Neuronal stem cell (in vitro differentiated cells): ENCODE data around the gene MCC.

ENCODE experiments used
- DNase-seq: peaks from one replicate; pipeline ENCODE4 v3.0.0-alpha.2; 2013; ENCODE audit warnings: low spot score
- H2AFZ ChIP-seq: one replicate; pipeline ENCODE4 v1.6.1; 2013; ENCODE audit warnings: mild to moderate bottlenecking, low read length, inconsistent platforms
- H2AK5ac ChIP-seq: 2 replicates; pipeline ENCODE4 v1.6.1; 2013; ENCODE audit warnings: low read depth, mild to moderate bottlenecking, inconsistent platforms, low read length, moderate library complexity, mixed read lengths
- H2BK120ac ChIP-seq: 2 replicates; pipeline ENCODE4 v1.6.1; 2013; ENCODE audit warnings: low read depth, mild to moderate bottlenecking, inconsistent platforms, low read length, moderate library complexity, mixed read lengths
- H2BK12ac ChIP-seq: one replicate; pipeline ENCODE4 v1.6.1; 2013; ENCODE audit warnings: low read length, inconsistent platforms
- H2BK15ac ChIP-seq: 2 replicates; pipeline ENCODE4 v1.6.1; 2013; ENCODE audit warnings: mild to moderate bottlenecking, low read length, inconsistent platforms, mixed read lengths
- H2BK5ac ChIP-seq: one replicate; pipeline ENCODE4 v1.6.1; 2013; ENCODE audit warnings: inconsistent platforms, mild to moderate bottlenecking, low read length, moderate library complexity
- H3K14ac ChIP-seq: one replicate; pipeline ENCODE4 v1.6.1; 2013; ENCODE audit warnings: low read length, inconsistent platforms
- H3K18ac ChIP-seq: 2 replicates; pipeline ENCODE4 v1.6.1; 2013; ENCODE audit warnings: low read length, inconsistent platforms
- H3K23ac ChIP-seq: 2 replicates; pipeline ENCODE4 v1.6.1; 2013; ENCODE audit warnings: low read depth, mild to moderate bottlenecking, mixed read lengths, low read length, inconsistent platforms; ENCODE audit not compliant: poor library complexity
- H3K27ac ChIP-seq: replicated peaks from 3 replicates; pipeline ENCODE4 v1.5.1; 2013; ENCODE audit warnings: low read length, inconsistent platforms
- H3K27me3 ChIP-seq, 3 experiments: 2 replicates each; pipeline ENCODE4 v1.6.1; 2013; ENCODE audit warnings: low read length in 3 of 3, mild to moderate bottlenecking in 2 of 3, inconsistent platforms in 1 of 3, low read depth in 1 of 3, mixed read lengths in 1 of 3, moderate library complexity in 1 of 3; ENCODE audit not compliant: control insufficient read depth in 3 of 3, insufficient read depth in 3 of 3
- H3K36me3 ChIP-seq, 2 donors: replicated peaks in 1 of 2; 2 replicates each; pipeline ENCODE4 v1.6.1; 2013; ENCODE audit warnings: low read length in 2 of 2; ENCODE audit not compliant: control insufficient read depth in 2 of 2, insufficient read depth in 2 of 2
- H3K4ac ChIP-seq: 2 replicates; pipeline ENCODE4 v1.6.1; 2013; ENCODE audit warnings: inconsistent platforms, mild to moderate bottlenecking, low read length, moderate library complexity
- H3K4me1 ChIP-seq, 2 donors: 1 replicate in 1 of 2; 2 replicates in 1 of 2; pipeline ENCODE4 v1.6.1; 2013; ENCODE audit warnings: low read length in 2 of 2, low read depth in 1 of 2; ENCODE audit not compliant: control insufficient read depth in 2 of 2, insufficient read depth in 1 of 2
- H3K4me2 ChIP-seq: one replicate; pipeline ENCODE4 v1.6.1; 2013; ENCODE audit warnings: mild to moderate bottlenecking, low read length, inconsistent platforms; ENCODE audit not compliant: insufficient read depth, poor library complexity, severe bottlenecking
- H3K4me3 ChIP-seq, 2 donors: 2 replicates each; pipeline ENCODE4 v1.5.1; 2013; ENCODE audit warnings: low read length in 2 of 2, mild to moderate bottlenecking in 2 of 2, inconsistent platforms in 1 of 2, moderate library complexity in 1 of 2
- H3K79me1 ChIP-seq: one replicate; pipeline ENCODE4 v1.6.1; 2013; ENCODE audit warnings: low read depth, mild to moderate bottlenecking, inconsistent platforms, low read length, moderate library complexity
- H3K9ac ChIP-seq: one replicate; pipeline ENCODE4 v1.6.1; 2013; ENCODE audit warnings: mild to moderate bottlenecking, low read depth, low read length, inconsistent platforms; ENCODE audit not compliant: poor library complexity
- H3K9me3 ChIP-seq, 2 donors: replicated peaks in 1 of 2; 2 replicates each; pipeline versions ENCODE3 to v1.6.1; 2013; ENCODE audit warnings: low read length in 2 of 2, mild to moderate bottlenecking in 2 of 2, inconsistent platforms in 1 of 2, low read depth in 1 of 2, mixed read lengths in 1 of 2, moderate library complexity in 1 of 2; ENCODE audit not compliant: control insufficient read depth in 2 of 2, insufficient read depth in 1 of 2
- H4K8ac ChIP-seq: one replicate; pipeline ENCODE4 v1.6.1; 2013; ENCODE audit warnings: low read depth, mild to moderate bottlenecking, inconsistent platforms, low read length, moderate library complexity
- H4K91ac ChIP-seq: one replicate; pipeline ENCODE4 v1.6.1; 2013; ENCODE audit warnings: low read length, low read depth, mild to moderate bottlenecking, inconsistent platforms; ENCODE audit not compliant: poor library complexity
- WGBS, 2 donors: extraction: QIAGEN DNeasy Blood & Tissue Kit; methylation state at CpG; one replicate each; pipeline ENCODE4 v1.1.7; 2013; ENCODE audit warnings: missing lambda C conversion rate in 2 of 2, mixed read lengths in 1 of 2; ENCODE audit not compliant: insufficient read length in 2 of 2, insufficient replicate concordance in 1 of 2; ENCODE audit errors: extremely low coverage in 2 of 2; 5-methylcytosine and 5-hydroxymethylcytosine counted together

The MCC gene

DNA sequence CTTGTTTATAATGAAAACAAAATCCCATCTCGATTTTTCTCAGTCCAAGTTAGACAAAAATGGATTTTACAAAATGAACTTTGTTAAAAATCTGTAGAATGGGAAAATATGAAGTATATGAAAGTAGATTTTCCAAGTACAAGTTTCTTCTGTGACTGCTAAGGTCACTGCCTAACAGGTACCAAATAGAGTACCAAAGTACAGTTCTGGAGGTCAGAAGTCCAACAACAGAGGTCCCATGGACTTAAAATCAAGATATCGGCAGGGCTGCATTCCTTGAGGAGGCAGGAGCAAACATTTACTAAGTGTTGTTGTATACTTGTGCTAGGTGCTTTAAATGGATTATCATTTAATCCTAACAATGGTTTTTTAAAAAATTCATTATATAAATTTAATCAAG lies 31.2 kb upstream of the MCC start:
- peaks cover 2 to 59% of the 10 kb centered on the region in 2 donors for H3K36me3 ChIP-seq
- no peak for DNase-seq
- H3K23ac ChIP-seq = no peak overlapping the region
- H3K27me3 ChIP-seq = no peaks in the 10 kb centered on the region
- no peak overlapping the region for H2BK5ac ChIP-seq
- H2BK120ac ChIP-seq = no peak overlapping the region
- H3K4me1 ChIP-seq = peaks cover under 1 to 5% of the 10 kb centered on the region in 2 donors
- no peak overlapping the region for H3K4ac ChIP-seq
- H4K8ac ChIP-seq = no peak overlapping the region
- H2AK5ac ChIP-seq = no peak overlapping the region
- H3K9me3 ChIP-seq = peaks cover 0 to 4% of the 10 kb centered on the region in 2 donors
- no peak overlapping the region for H2BK15ac ChIP-seq
- no peak overlapping the region for H3K9ac ChIP-seq
- no peak overlapping the region for H2BK12ac ChIP-seq
- H3K4me2 ChIP-seq = no peak overlapping the region
- no peak overlapping the region for H3K27ac ChIP-seq
- no peak overlapping the region for H3K14ac ChIP-seq
- H3K79me1 ChIP-seq = no peaks in the 10 kb centered on the region
- H2AFZ ChIP-seq = no peak overlapping the region
- WGBS, 2 donors = no CpG with 5 or more reads among the region's 2 CpGs
- no peak overlapping the region for H3K18ac ChIP-seq
- H4K91ac ChIP-seq = no peak overlapping the region
- H3K4me3 ChIP-seq = no peak overlapping the region

DNA sequence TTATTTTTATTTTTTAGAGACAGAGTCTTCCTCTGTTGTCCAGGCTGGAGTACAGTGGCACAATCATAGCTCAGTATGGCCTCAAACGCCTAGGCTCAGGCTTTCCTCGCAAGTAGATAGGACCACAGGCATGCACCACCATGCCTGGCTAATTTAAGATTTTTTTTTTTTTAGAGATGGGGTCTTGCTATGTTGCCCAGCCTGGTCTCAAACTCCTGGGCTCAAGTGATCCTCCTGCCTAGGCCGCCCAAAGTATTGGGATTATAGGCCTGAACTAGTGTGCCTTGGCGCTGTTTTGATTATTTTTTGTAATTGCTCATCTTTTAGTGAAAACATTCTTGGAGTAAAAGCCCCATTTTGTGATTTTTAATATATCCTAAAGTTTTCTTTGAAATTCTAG lies 30.6 kb upstream of the MCC start:
- no peak overlapping the region for H3K4me2 ChIP-seq
- H2BK12ac ChIP-seq = no peak overlapping the region
- H3K36me3 ChIP-seq = peaks cover 2 to 59% of the 10 kb centered on the region in 2 donors
- H4K8ac ChIP-seq = no peak overlapping the region
- H3K4me3 ChIP-seq = no peak overlapping the region
- H3K4ac ChIP-seq = no peak overlapping the region
- no peak overlapping the region for H3K23ac ChIP-seq
- no peak overlapping the region for H2AK5ac ChIP-seq
- WGBS, 2 donors = no CpG with 5 or more reads among the region's 4 CpGs
- no peak overlapping the region for H3K9ac ChIP-seq
- no peak overlapping the region for H2BK5ac ChIP-seq
- no peak overlapping the region for H2AFZ ChIP-seq
- H3K27ac ChIP-seq = no peak overlapping the region
- H3K18ac ChIP-seq = no peak overlapping the region
- peaks cover 0 to 4% of the 10 kb centered on the region in 2 donors for H3K9me3 ChIP-seq
- no peak for DNase-seq
- no peaks in the 10 kb centered on the region for H3K79me1 ChIP-seq
- no peak overlapping the region for H2BK120ac ChIP-seq
- H3K27me3 ChIP-seq = no peaks in the 10 kb centered on the region
- no peak overlapping the region for H3K14ac ChIP-seq
- peaks cover 1 to 6% of the 10 kb centered on the region in 2 donors for H3K4me1 ChIP-seq
- H4K91ac ChIP-seq = no peak overlapping the region
- no peak overlapping the region for H2BK15ac ChIP-seq

DNA sequence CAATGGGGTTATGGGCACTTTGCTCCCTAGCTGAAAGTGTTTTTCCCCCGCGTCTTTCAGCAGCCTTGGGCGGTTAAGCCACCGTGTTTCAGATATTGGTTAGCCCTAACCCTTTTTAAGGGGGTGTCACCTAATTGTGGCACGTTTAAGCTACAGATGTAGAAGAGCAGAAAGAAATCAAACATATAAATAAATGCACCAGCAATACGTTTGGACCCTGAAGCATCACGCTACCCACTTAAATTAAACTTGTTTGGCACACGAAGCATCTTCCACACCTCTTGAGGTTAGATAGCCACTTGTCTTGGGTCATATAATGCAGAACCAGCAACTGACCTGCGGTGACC lies 26.0 kb upstream of the MCC start:
- H3K79me1 ChIP-seq = no peaks in the 10 kb centered on the region
- no peaks in the 10 kb centered on the region for H3K9me3 ChIP-seq
- H2BK12ac ChIP-seq = no peak overlapping the region
- peak overlapping the region; percentile 89 for H2AFZ ChIP-seq
- no peak overlapping the region for H3K18ac ChIP-seq
- WGBS, 2 donors = no CpG with 5 or more reads among the region's 9 CpGs
- peak overlapping the region; percentile 94 for H3K9ac ChIP-seq
- H3K27me3 ChIP-seq = no peaks in the 10 kb centered on the region
- DNase-seq = no peak
- peaks cover 1 to 6% of the 10 kb centered on the region in 2 donors for H3K4me1 ChIP-seq
- H2AK5ac ChIP-seq = no peak overlapping the region
- no peak overlapping the region for H3K27ac ChIP-seq
- H2BK15ac ChIP-seq = no peak overlapping the region
- H2BK5ac ChIP-seq = no peak overlapping the region
- peak overlapping the region; percentile 60 for H3K23ac ChIP-seq
- no peak overlapping the region for H2BK120ac ChIP-seq
- H3K36me3 ChIP-seq = peaks cover 0 to 40% of the 10 kb centered on the region in 2 donors
- H3K4me3 ChIP-seq = peak overlapping the region; percentile 67 to 91
- H3K14ac ChIP-seq = peak overlapping the region; percentile 61
- no peak overlapping the region for H3K4ac ChIP-seq
- H3K4me2 ChIP-seq = peak overlapping the region; percentile 86
- H4K91ac ChIP-seq = no peak overlapping the region
- H4K8ac ChIP-seq = no peak overlapping the region

DNA sequence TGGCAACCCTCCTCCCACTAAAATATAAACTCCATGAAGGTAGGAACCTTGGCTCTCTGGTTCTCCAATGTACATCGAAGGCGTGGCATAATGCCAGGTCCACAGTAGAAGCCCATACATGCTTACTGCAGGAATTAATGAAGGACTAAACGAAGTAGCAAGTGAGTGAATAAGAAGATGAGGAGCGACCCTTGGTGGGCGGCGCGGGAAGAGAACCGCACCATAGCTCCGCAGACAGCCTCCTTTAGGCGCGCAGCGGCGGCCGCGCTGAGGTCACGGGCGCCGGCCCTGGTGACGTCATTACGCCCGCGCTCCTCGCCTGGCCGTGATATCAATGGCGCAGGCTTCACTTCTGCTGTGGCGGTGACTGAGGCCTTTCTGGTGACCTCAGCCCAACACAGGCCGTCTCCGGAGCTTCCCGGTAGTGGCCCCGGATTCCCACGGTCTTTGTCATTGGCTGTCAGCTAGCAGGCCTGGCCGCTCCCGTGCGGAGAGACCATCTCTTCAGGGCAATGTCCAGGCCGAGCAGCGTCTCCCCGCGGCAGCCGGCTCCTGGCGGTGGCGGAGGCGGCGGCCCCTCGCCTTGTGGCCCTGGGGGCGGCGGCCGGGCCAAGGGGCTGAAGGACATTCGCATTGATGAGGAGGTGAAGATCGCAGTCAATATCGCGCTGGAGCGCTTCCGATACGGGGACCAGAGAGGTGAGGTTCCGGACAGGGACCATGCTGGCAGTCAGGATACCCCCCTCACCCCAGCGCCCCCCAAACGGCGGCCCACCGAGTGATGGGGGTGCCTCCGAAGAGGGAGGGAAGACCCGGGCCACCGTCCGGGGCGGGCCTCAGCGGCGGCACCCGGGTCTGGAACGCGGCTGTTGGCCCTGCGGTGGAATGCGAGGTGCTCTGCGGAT lies 25.4 kb upstream of the MCC start, which contains the start of gene YTHDC2:
Gene YTHDC2, plus strand, starts transcription at position 311 of the 905 bp plus-strand sequence. Its CDS starts 202 bp downstream, at position 513.
- Histone ChIP-seq H3K4me2 (peak within 1 kb of the TSS; percentile 86), H3K9ac (peak within 1 kb of the TSS; percentile 94), H2AFZ (peak within 1 kb of the TSS; percentile 89), H3K23ac (peak within 1 kb of the TSS; percentile 60), H2BK120ac (no peak within 1 kb of the TSS), H2AK5ac (no peak within 1 kb of the TSS), H3K14ac (peak within 1 kb of the TSS; percentile 61), H2BK15ac (no peak within 1 kb of the TSS), H3K36me3 (peaks cover 0 to 33% of the 10 kb centered on the region in 2 donors), H3K4me3 (peak within 1 kb of the TSS; percentile 67 to 91), H3K27ac (peak within 1 kb of the TSS; percentile 57), H3K4me1 (peaks cover 1 to 6% of the 10 kb centered on the region in 2 donors), H3K27me3 (no peaks in the 10 kb centered on the region), H4K91ac (no peak within 1 kb of the TSS), H3K9me3 (no peaks in the 10 kb centered on the region), H3K18ac (peak within 1 kb of the TSS; percentile 88), H3K79me1 (no peaks in the 10 kb centered on the region), H2BK5ac (no peak within 1 kb of the TSS), H3K4ac (no peak within 1 kb of the TSS), H4K8ac (peak within 1 kb of the TSS; percentile 75), H2BK12ac (no peak within 1 kb of the TSS)
- WGBS, 2 donors = no CpG with 5 or more reads among the region's 72 CpGs
- peak; percentile 82 for DNase-seq
